GM23338 (cell line): ENCODE measurements around the gene GHRHR. TPM values are rescaled to one million over a fixed set of nuclear protein-coding genes. Genes with fewer than 3 reads are reported as not detected.

ENCODE experiments used
- ATAC-seq: fragments of 200-7000 bp; cut with Tn5 transposase; 3 replicates; pipeline ENCODE4 v1.9.1; 2020
- DNase-seq: peaks from one replicate; pipeline ENCODE4 v3.0.0-alpha.2; 2015; ENCODE audit warnings: low spot score
- H2AFZ ChIP-seq: fragments of 200-600 bp; sonication (generic); 2 replicates; pipeline ENCODE4 v1.8.0; 2016; ENCODE audit warnings: antibody characterized with exemption, mild to moderate bottlenecking, moderate library complexity
- H3F3A ChIP-seq: fragments of 200-600 bp; sonication (generic); replicated peaks from 2 replicates; pipeline ENCODE4 v1.8.0; 2017; ENCODE audit warnings: antibody characterized with exemption, mixed run types, low read depth
- H3K27ac ChIP-seq: fragments of 200-600 bp; sonication (generic); 2 replicates; pipeline ENCODE4 v1.6.1; 2016; ENCODE audit warnings: low read depth
- H3K27me3 ChIP-seq: fragments of 200-600 bp; sonication (generic); 2 replicates; pipeline ENCODE4 v1.8.0; 2016; ENCODE audit warnings: mild to moderate bottlenecking, mixed run types, moderate library complexity; ENCODE audit not compliant: insufficient read depth
- H3K36me3 ChIP-seq: fragments of 200-600 bp; sonication (generic); 2 replicates; pipeline ENCODE4 v1.8.0; 2016; ENCODE audit warnings: mild to moderate bottlenecking; ENCODE audit not compliant: insufficient read depth
- H3K4me1 ChIP-seq: fragments of 200-600 bp; sonication (generic); 2 replicates; pipeline ENCODE4 v1.8.0; 2016; ENCODE audit warnings: mild to moderate bottlenecking, moderate library complexity; ENCODE audit not compliant: insufficient read depth
- H3K4me2 ChIP-seq: fragments of 200-600 bp; sonication (generic); 2 replicates; pipeline ENCODE4 v1.7.1; 2017; ENCODE audit warnings: mixed run types
- H3K4me3 ChIP-seq: fragments of 200-600 bp; sonication (generic); 2 replicates; pipeline ENCODE4 v1.6.1; 2016; ENCODE audit warnings: mixed run types
- H3K79me2 ChIP-seq: fragments of 200-600 bp; sonication (generic); replicated peaks from 2 replicates; pipeline ENCODE4 v1.8.0; 2017; ENCODE audit warnings: mild to moderate bottlenecking; ENCODE audit not compliant: insufficient read depth
- H3K9me2 ChIP-seq: fragments of 200-600 bp; sonication (generic); 2 replicates; pipeline ENCODE4 v1.8.0; 2017; ENCODE audit not compliant: insufficient read depth
- H4K20me1 ChIP-seq: fragments of 200-600 bp; sonication (generic); replicated peaks from 2 replicates; pipeline ENCODE4 v1.8.0; 2017; ENCODE audit warnings: mild to moderate bottlenecking; ENCODE audit not compliant: insufficient read depth
- H3K27ac Mint-ChIP-seq: 2 replicates; pipeline ENCODE4 v1.8.0; 2020; ENCODE audit warnings: inconsistent platforms, mild to moderate bottlenecking, moderate library complexity, mixed read lengths
- H3K27me3 Mint-ChIP-seq: 3 replicates; pipeline ENCODE4 v1.8.0; 2022; ENCODE audit warnings: low read depth, mild to moderate bottlenecking, moderate library complexity, mixed read lengths, inconsistent platforms; ENCODE audit not compliant: insufficient read depth, poor library complexity
- H3K36me3 Mint-ChIP-seq: 3 replicates; pipeline ENCODE4 v1.8.0; 2021; ENCODE audit warnings: low read depth, mild to moderate bottlenecking, inconsistent platforms, moderate library complexity, mixed read lengths
- H3K4me1 Mint-ChIP-seq: 3 replicates; pipeline ENCODE4 v1.8.0; 2020; ENCODE audit warnings: mild to moderate bottlenecking, inconsistent platforms, mixed read lengths
- H3K4me3 Mint-ChIP-seq: 3 replicates; pipeline ENCODE4 v1.8.0; 2021; ENCODE audit warnings: moderate library complexity, mild to moderate bottlenecking, inconsistent platforms, mixed read lengths
- H3K9me3 Mint-ChIP-seq: 3 replicates; pipeline ENCODE4 v1.8.0; 2020; ENCODE audit warnings: moderate library complexity, mild to moderate bottlenecking, inconsistent platforms, mixed read lengths
- CREB1 ChIP-seq: fragments of 250-450 bp; sonication (Bioruptor Pico); IDR thresholded peaks from 2 replicates; pipeline ENCODE4 v1.5.0; 2020; ENCODE audit warnings: low read depth, mild to moderate bottlenecking, moderate library complexity
- CTCF ChIP-seq, 2 experiments: fragments of 200-600 bp in 1 of 2; sonication (generic) in 1 of 2; conservative IDR thresholded peaks; 2 replicates each; pipeline versions ENCODE4 v1.5.1 to v1.6.1; 2016 to 2017; ENCODE audit warnings: antibody characterized with exemption in 2 of 2, low read depth in 2 of 2, mild to moderate bottlenecking in 2 of 2, moderate library complexity in 1 of 2
- ETS1 ChIP-seq: IDR thresholded peaks from 2 replicates; pipeline ENCODE4 v1.6.1; 2016; ENCODE audit warnings: antibody characterized with exemption
- EZH2 ChIP-seq: fragments of 200-600 bp; sonication (generic); IDR thresholded peaks from one replicate; pipeline ENCODE4 v1.8.0; 2017; ENCODE audit warnings: antibody characterized with exemption, mild to moderate bottlenecking, low read depth; ENCODE audit not compliant: unreplicated experiment
- JUNB ChIP-seq: IDR thresholded peaks from one replicate; pipeline ENCODE4 v1.6.1; 2016; ENCODE audit warnings: antibody characterized with exemption; ENCODE audit not compliant: unreplicated experiment
- NANOG ChIP-seq: IDR thresholded peaks from 2 replicates; pipeline ENCODE4 v1.6.1; 2016; ENCODE audit warnings: antibody characterized with exemption, borderline replicate concordance
- POLR2AphosphoS5 ChIP-seq: IDR thresholded peaks from 2 replicates; pipeline ENCODE4 v1.6.1; 2016; ENCODE audit warnings: antibody characterized with exemption, low read depth
- REST ChIP-seq: IDR thresholded peaks from one replicate; pipeline ENCODE4 v1.6.1; 2018; ENCODE audit warnings: antibody characterized with exemption; ENCODE audit not compliant: unreplicated experiment
- STAT1 ChIP-seq: IDR thresholded peaks from one replicate; pipeline ENCODE4 v1.6.1; 2016; ENCODE audit warnings: antibody characterized with exemption; ENCODE audit not compliant: unreplicated experiment
- ZNF114 ChIP-seq: fragments of 250-450 bp; sonication (Bioruptor Pico); IDR thresholded peaks from 2 replicates; pipeline ENCODE4 v1.5.0; 2020; ENCODE audit warnings: mild to moderate bottlenecking, moderate library complexity
- ZNF331 ChIP-seq: fragments of 250-450 bp; sonication (Bioruptor Pico); IDR thresholded peaks from 2 replicates; pipeline ENCODE4 v1.5.0; 2020; ENCODE audit warnings: low read depth, mild to moderate bottlenecking, moderate library complexity
- ZNF462 ChIP-seq: fragments of 250-450 bp; sonication (Bioruptor Pico); IDR thresholded peaks from 2 replicates; pipeline ENCODE4 v1.5.0; 2020; ENCODE audit warnings: mild to moderate bottlenecking, moderate library complexity
- polyA plus RNA-seq: library from polyadenylated mRNA; unstranded; fragments of >200 nt; fragmentation: Nextera tagmentation; extraction: Ambion mirVana; gene quantifications from 2 replicates; pipeline ENCODE4 v1.2.1, GENCODE V29; 2016
- total RNA-seq: library from RNA; depleted of rRNA; stranded (reverse); fragments of >200 nt; shearing (Covaris generic); gene quantifications from 2 replicates; pipeline ENCODE4 v1.2.3, GENCODE V29; 2014

Gene GHRHR
- total and polyA plus RNA-seq, 2 experiments from 2014 or later, result 2.2 TPM; not detected in 1

GRCh38 chr7:30935569-30935877 lies 28.2 kb upstream of the GHRHR start:
- Mint-ChIP-seq H3K4me1 (peaks cover 7% of the 10 kb centered on the region; the same call in 2 of the 3 replicates), H3K27ac (no peak overlapping the region), H3K27me3 (peaks cover 12% of the 10 kb centered on the region), H3K4me3 (no peak overlapping the region), H3K36me3 (no peaks in the 10 kb centered on the region), H3K9me3 (no peaks in the 10 kb centered on the region)
- TF ChIP-seq NANOG (no peak), REST (no peak), CTCF (conservative IDR thresholded peaks at IDR 0.05; ENCODE audit: low read depth in 2 of 2) (no peak), ZNF331 (CRISPR knock-in tag) (no peak), EZH2 (no peak), CREB1 (CRISPR knock-in tag) (no peak), JUNB (no peak), ETS1 (no peak), POLR2AphosphoS5 (no peak), ZNF114 (CRISPR knock-in tag) (no peak), ZNF462 (no peak), STAT1 (no peak)
- Histone ChIP-seq H3F3A (no peaks in the 10 kb centered on the region), H3K27me3 (no peaks in the 10 kb centered on the region), H3K4me2 (no peak overlapping the region), H3K36me3 (no peaks in the 10 kb centered on the region), H2AFZ (no peak overlapping the region), H4K20me1 (no peaks in the 10 kb centered on the region), H3K9me2 (no peaks in the 10 kb centered on the region), H3K79me2 (no peaks in the 10 kb centered on the region), H3K4me3 (no peak overlapping the region), H3K4me1 (peaks cover 6% of the 10 kb centered on the region; the same call in 1 of the 2 replicates), H3K27ac (no peak overlapping the region)
- DNase-seq, result no peak
- ATAC-seq, result no peak
